Caco-2 (cell line): ENCODE data around the gene LHX8. TPM values are rescaled to one million over a fixed set of nuclear protein-coding genes. Genes with fewer than 3 reads are reported as not detected.

Experiments used
- BruUV-seq: library from RNA; stranded (reverse); fragments of 400-500 nt; replicated peaks from 2 replicates; lab custom pipeline; 2021; lab: Mats Ljungman, UMichigan
- CTCF ChIA-PET: fragments of 300-600 bp; sonication (Branson Sonifier 250); formaldehyde crosslinking; loops from one replicate; lab custom pipeline; 2022; ENCODE audit warnings: antibody characterized with exemption; lab: Charles Lee
- POLR2A ChIA-PET: fragments of 300-600 bp; sonication (Branson Sonifier 250); formaldehyde crosslinking; loops from one replicate; lab custom pipeline; 2022; ENCODE audit warnings: antibody characterized with exemption; lab: Charles Lee
- DNase-seq, 2 experiments: peaks; one replicate each; pipeline versions ENCODE4 v3.0.0 to v3.0.0-alpha.2; 2020 to 2022
- H3K27me3 ChIP-seq: replicated peaks from 2 replicates; pipeline ENCODE4 v1.6.0; 2011; ENCODE audit warnings: low read length; ENCODE audit not compliant: control insufficient read depth, insufficient read depth
- H3K36me3 ChIP-seq: 2 replicates; pipeline ENCODE4 v1.5.1; 2011; ENCODE audit warnings: low read length; ENCODE audit not compliant: control insufficient read depth, insufficient read depth
- H3K4me1 ChIP-seq: fragments of 250-450 bp; sonication (Bioruptor Pico); 2 replicates; pipeline ENCODE4 v1.5.1; 2020; ENCODE audit warnings: mild to moderate bottlenecking
- H3K4me3 ChIP-seq: 2 replicates; pipeline ENCODE4 v1.5.1; 2011; ENCODE audit warnings: low read depth, mild to moderate bottlenecking, control low read depth, low read length
- H3K9me3 ChIP-seq: fragments of 250-450 bp; sonication (Bioruptor Pico); 2 replicates; pipeline ENCODE4 v1.5.1; 2020; ENCODE audit warnings: mild to moderate bottlenecking, moderate library complexity
- H3K27ac Mint-ChIP-seq: one replicate; pipeline ENCODE4 v1.8.0; 2022; ENCODE audit warnings: mixed read lengths; ENCODE audit not compliant: unreplicated experiment
- H3K27me3 Mint-ChIP-seq: one replicate; pipeline ENCODE4 v1.8.0; 2022; ENCODE audit warnings: mixed read lengths; ENCODE audit not compliant: insufficient read depth, unreplicated experiment
- H3K36me3 Mint-ChIP-seq: one replicate; pipeline ENCODE4 v1.8.0; 2022; ENCODE audit warnings: mild to moderate bottlenecking, mixed read lengths; ENCODE audit not compliant: insufficient read depth, unreplicated experiment
- H3K4me1 Mint-ChIP-seq: one replicate; pipeline ENCODE4 v1.8.0; 2022; ENCODE audit warnings: low read depth, mixed read lengths; ENCODE audit not compliant: unreplicated experiment
- H3K4me3 Mint-ChIP-seq: one replicate; pipeline ENCODE4 v1.8.0; 2022; ENCODE audit warnings: mild to moderate bottlenecking, moderate library complexity, mixed read lengths; ENCODE audit not compliant: unreplicated experiment
- H3K9me3 Mint-ChIP-seq: one replicate; pipeline ENCODE4 v1.8.0; 2022; ENCODE audit warnings: mixed read lengths; ENCODE audit not compliant: unreplicated experiment
- intact Hi-C: fragments of 100-400 bp; cut with micrococcal nuclease; formaldehyde crosslinking; loops from one replicate; pipeline ENCODE4 v1.10.0; 2022; ENCODE audit not compliant: unreplicated experiment
- total RNA-seq: library from RNA; stranded (reverse); gene quantifications from 2 replicates; pipeline ENCODE4 v1.2.3, GENCODE V29; 2022
- TF ChIP-seq, protein P1 (sequence below), 2 experiments: fragments of 200-600 bp in 1 of 2; IDR thresholded peaks; 1 replicate in 1 of 2; 2 replicates in 1 of 2; pipeline versions ENCODE4 v1.5.1 to v1.8.0; 2011 to 2022; ENCODE audit warnings: antibody characterized with exemption in 1 of 2, control low read depth in 1 of 2, inconsistent platforms in 1 of 2, low read depth in 1 of 2, low read length in 1 of 2, mild to moderate bottlenecking in 1 of 2, moderate library complexity in 1 of 2; ENCODE audit not compliant: insufficient read depth in 1 of 2, severe bottlenecking in 1 of 2, unreplicated experiment in 1 of 2

Gene LHX8
- total RNA-seq, 1 experiment from 2014 or later: not detected

DNA sequence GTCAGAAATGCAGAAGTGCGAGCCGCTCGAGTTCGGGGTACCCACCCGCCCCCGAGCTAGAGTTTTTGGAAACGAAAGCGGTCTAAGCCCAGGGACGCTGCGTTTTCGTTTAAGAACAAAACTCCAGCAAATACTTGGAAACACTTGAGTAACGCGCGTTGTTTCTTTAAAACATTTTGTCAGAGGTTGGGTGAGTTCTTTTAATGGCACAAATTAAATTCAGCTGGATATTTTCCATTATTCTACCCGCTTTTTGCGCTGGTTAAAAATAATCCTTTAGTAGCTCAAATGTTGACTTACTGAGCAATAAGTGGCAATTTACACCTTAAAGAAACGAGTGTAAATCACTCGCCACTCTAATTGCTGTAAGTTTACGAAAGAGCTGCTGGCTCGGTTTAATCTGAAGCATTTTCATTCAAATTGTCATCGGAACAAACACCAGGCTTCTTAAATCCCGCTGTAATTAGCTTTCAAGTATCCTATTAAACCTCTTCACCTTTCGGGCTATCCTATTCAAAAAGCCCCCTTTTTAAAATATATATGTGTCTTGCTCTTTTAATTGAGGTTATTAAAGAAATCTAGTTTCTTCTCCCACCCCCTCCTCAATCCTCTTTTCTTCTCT lies 1.5 kb downstream of the LHX8 start:
- Mint-ChIP-seq H3K9me3 (peaks cover 9% of the 10 kb centered on the region), H3K27me3 (no peaks in the 10 kb centered on the region), H3K36me3 (no peaks in the 10 kb centered on the region), H3K4me3 (peak overlapping the region; percentile 57), H3K27ac (no peak overlapping the region), H3K4me1 (no peaks in the 10 kb centered on the region)
- H3K4me1 ChIP-seq: no peaks in the 10 kb centered on the region
- ChIA-PET POLR2A (no interaction called here), CTCF (no interaction called here)
- TF ChIP-seq, protein P1, sequence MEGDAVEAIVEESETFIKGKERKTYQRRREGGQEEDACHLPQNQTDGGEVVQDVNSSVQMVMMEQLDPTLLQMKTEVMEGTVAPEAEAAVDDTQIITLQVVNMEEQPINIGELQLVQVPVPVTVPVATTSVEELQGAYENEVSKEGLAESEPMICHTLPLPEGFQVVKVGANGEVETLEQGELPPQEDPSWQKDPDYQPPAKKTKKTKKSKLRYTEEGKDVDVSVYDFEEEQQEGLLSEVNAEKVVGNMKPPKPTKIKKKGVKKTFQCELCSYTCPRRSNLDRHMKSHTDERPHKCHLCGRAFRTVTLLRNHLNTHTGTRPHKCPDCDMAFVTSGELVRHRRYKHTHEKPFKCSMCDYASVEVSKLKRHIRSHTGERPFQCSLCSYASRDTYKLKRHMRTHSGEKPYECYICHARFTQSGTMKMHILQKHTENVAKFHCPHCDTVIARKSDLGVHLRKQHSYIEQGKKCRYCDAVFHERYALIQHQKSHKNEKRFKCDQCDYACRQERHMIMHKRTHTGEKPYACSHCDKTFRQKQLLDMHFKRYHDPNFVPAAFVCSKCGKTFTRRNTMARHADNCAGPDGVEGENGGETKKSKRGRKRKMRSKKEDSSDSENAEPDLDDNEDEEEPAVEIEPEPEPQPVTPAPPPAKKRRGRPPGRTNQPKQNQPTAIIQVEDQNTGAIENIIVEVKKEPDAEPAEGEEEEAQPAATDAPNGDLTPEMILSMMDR (IDR thresholded peaks at IDR 0.05; ENCODE audit: insufficient read depth in 1 of 2, low read depth in 1 of 2, low read length in 1 of 2, severe bottlenecking in 1 of 2, unreplicated experiment in 1 of 2): no peak
- intact Hi-C loops: no loop called here
- no peak for DNase-seq
- no peak overlapping the region for H3K4me3 ChIP-seq
- BruUV-seq: no TSS peak
- no peaks in the 10 kb centered on the region for H3K27me3 ChIP-seq
- no peaks in the 10 kb centered on the region for H3K9me3 ChIP-seq
- H3K36me3 ChIP-seq: no peaks in the 10 kb centered on the region

DNA sequence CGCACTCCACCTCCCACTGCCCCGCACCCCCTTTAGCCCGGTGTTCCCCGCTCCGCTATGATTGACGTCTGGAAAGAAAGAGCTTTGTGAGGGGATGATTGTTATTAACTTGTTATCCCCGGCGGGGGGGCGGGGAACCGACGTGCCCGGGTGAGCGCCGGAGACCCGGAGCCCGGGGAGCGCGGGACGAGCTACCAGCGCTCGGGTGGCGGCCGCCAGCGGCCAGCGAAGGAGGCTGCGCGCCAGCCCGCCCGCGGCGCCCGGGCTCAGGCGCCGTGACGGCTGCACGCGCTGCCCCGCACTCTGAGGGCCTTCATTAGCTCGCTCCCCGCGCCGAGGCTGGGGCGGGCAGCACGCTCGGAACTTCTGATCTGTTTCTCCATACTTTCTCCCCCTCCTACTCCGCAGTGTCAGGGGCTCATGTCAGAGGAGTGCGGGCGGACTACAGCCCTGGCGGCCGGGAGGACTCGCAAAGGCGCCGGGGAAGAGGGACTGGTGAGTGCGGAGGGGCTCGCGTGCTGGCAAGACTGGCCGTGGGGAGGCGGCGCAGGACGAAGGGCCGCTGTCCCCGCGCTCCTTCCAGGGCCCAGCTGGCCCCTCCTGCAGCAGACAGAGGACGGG lies 2.1 kb downstream of the LHX8 start:
- POLR2A ChIA-PET: no interaction called here

DNA sequence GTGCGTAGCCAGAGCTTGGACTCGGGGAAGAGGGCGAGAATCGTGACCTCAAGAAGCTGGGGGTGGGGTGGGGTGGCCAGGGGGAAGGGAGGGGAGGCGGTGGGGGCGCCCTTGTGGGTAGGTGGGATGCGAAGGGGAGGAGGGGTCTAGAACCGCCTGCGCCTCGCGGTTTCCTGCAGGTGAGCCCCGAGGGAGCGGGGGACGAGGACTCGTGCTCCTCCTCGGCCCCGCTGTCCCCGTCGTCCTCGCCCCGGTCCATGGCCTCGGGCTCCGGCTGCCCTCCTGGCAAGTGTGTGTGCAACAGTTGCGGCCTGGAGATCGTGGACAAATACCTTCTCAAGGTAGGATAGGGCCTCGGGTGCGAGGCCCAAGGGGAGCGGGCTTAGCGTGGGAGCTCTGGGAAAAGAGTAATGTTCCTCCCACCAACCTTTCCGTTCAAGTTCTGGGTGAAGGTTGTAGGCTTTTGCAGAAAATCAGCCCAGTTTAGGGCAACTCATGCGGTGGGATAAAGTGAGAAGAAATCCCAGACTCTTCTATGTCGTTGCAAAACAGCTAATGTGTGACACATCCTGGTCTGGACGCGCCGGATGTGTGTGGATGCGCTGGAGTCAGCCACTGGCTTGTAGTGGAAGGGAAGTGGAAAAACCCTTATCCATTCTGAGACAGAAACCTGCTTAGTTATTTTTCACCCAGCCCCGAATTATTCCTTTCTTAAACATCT lies 2.9 kb downstream of the LHX8 start:
- no peaks in the 10 kb centered on the region for H3K36me3 ChIP-seq
- H3K27ac Mint-ChIP-seq: no peak overlapping the region
- H3K4me1 ChIP-seq: no peaks in the 10 kb centered on the region
- H3K9me3 ChIP-seq: no peaks in the 10 kb centered on the region
- peaks cover 9% of the 10 kb centered on the region for H3K9me3 Mint-ChIP-seq
- POLR2A ChIA-PET: no interaction called here
- H3K27me3 Mint-ChIP-seq: no peaks in the 10 kb centered on the region
- H3K4me1 Mint-ChIP-seq: no peaks in the 10 kb centered on the region
- intact Hi-C loops: no loop called here
- no peaks in the 10 kb centered on the region for H3K36me3 Mint-ChIP-seq
- no peak for DNase-seq
- H3K4me3 Mint-ChIP-seq: no peak overlapping the region
- H3K27me3 ChIP-seq: no peaks in the 10 kb centered on the region
- H3K4me3 ChIP-seq: no peak overlapping the region
- CTCF ChIA-PET: no interaction called here
- no TSS peak for BruUV-seq
- TF ChIP-seq, protein P1 (IDR thresholded peaks at IDR 0.05; ENCODE audit: insufficient read depth in 1 of 2, low read depth in 1 of 2, low read length in 1 of 2, severe bottlenecking in 1 of 2, unreplicated experiment in 1 of 2): no peak

More for the DNA sequence above, 2.1 kb downstream of the LHX8 start:
- Histone ChIP-seq H3K4me3 (no peak overlapping the region), H3K9me3 (no peaks in the 10 kb centered on the region), H3K27me3 (no peaks in the 10 kb centered on the region), H3K36me3 (no peaks in the 10 kb centered on the region), H3K4me1 (no peaks in the 10 kb centered on the region)
- Mint-ChIP-seq H3K9me3 (peaks cover 9% of the 10 kb centered on the region), H3K27me3 (no peaks in the 10 kb centered on the region), H3K4me3 (no peak overlapping the region), H3K27ac (no peak overlapping the region), H3K4me1 (no peaks in the 10 kb centered on the region), H3K36me3 (no peaks in the 10 kb centered on the region)
- DNase-seq: no peak
- CTCF ChIA-PET: no interaction called here
- intact Hi-C loops: no loop called here
- no TSS peak for BruUV-seq
- TF ChIP-seq, protein P1 (IDR thresholded peaks at IDR 0.05; ENCODE audit: insufficient read depth in 1 of 2, low read depth in 1 of 2, low read length in 1 of 2, severe bottlenecking in 1 of 2, unreplicated experiment in 1 of 2): no peak
